H1 (cell line): ENCODE results near the gene SLC17A8. TPM values are rescaled to one million over a fixed set of nuclear protein-coding genes. Genes with fewer than 3 reads are reported as not detected.

ENCODE experiments used
- CEBPB ChIP-seq: IDR thresholded peaks from 2 replicates; pipeline ENCODE4 v1.6.1; 2012; ENCODE audit warnings: low read depth, low read length
- POLR2AphosphoS5 ChIP-seq: IDR thresholded peaks from 2 replicates; pipeline ENCODE4 v1.6.1; 2011; ENCODE audit warnings: low read depth, low read length
- TBP ChIP-seq: IDR thresholded peaks from 2 replicates; pipeline ENCODE4 v1.6.1; 2011; ENCODE audit warnings: low read depth, low read length, improper control_type of control experiment
- TEAD4 ChIP-seq: IDR thresholded peaks from 2 replicates; pipeline ENCODE4 v1.6.1; 2012; ENCODE audit warnings: low read depth, low read length, inconsistent platforms, mixed read lengths
- USF2 ChIP-seq: IDR thresholded peaks from 2 replicates; pipeline ENCODE4 v1.6.1; 2011; ENCODE audit warnings: low read length, improper control_type of control experiment
- polyA plus RNA-seq, 7 experiments: library from polyadenylated mRNA; depleted of rRNA in 3 of 7; stranded (reverse) in 5 of 7; unstranded in 2 of 7; fragments of >200 nt in 5 of 7; fragments of 200-250 nt in 2 of 7; gene quantifications; 1 replicate in 5 of 7; 2 replicates in 1 of 7; 4 replicates in 1 of 7; pipeline versions ENCODE4 v1.2.1 to v1.2.3, GENCODE V29; 2011 to 2013; ENCODE audit warnings: missing spikeins in 2 of 7, mixed read lengths in 2 of 7
- total RNA-seq: library from RNA; stranded (reverse); fragmentation: NEBNext Ultra II Directional; extraction: Animal tissue kit (Norgen Biotek cat#: 25700); gene quantifications from 2 replicates; pipeline ENCODE4 v1.2.1, GENCODE V29; 2021

The SLC17A8 gene
- total and polyA plus RNA-seq, 2 of the 8 experiments (the other 6 are each of a cell fraction or from before 2014, with no cell fraction given): 0.14 to 0.30 TPM

DNA sequence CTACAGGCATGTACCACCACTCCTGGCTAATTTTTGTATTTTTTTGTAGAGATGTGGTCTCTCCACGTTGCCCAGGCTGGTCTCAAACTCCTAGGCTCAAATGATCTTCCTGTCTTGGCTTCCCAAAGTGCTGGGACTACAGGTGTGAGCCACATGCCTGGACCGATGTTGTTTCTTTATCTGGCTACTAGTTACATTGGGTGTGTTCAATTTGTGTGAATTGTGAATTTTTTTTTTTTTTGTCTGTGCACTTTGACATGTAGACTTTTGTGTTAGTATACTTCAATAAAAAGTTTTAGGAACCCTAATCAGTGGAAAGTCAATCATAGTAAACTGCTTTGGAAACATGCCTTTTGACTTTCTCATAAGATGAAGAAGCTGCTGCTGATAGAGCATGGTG, 24.0 kb upstream of the SLC17A8 start (continued):
- no peak for TF ChIP-seq USF2
- TF ChIP-seq CEBPB: no peak
- TF ChIP-seq POLR2AphosphoS5: no peak
- no peak for TF ChIP-seq TEAD4
- no peak for TF ChIP-seq TBP
